Fibroblast of pulmonary artery (primary cell): ENCODE data around the gene ZPBP.

Source experiments
- DNase-seq: peaks from one replicate; pipeline ENCODE4 v3.0.0-alpha.2; 2010; ENCODE audit warnings: low read depth
- H3K4me3 ChIP-seq: replicated peaks from 2 replicates; pipeline ENCODE4 v1.5.1; 2011; ENCODE audit warnings: low read depth, mild to moderate bottlenecking, control low read depth, low read length, moderate library complexity
- TF ChIP-seq, protein P1 (sequence below): IDR thresholded peaks from 2 replicates; pipeline ENCODE4 v1.5.1; 2011; ENCODE audit warnings: mild to moderate bottlenecking, control low read depth, low read length, inconsistent platforms; ENCODE audit errors: missing control alignments

Gene ZPBP

DNA sequence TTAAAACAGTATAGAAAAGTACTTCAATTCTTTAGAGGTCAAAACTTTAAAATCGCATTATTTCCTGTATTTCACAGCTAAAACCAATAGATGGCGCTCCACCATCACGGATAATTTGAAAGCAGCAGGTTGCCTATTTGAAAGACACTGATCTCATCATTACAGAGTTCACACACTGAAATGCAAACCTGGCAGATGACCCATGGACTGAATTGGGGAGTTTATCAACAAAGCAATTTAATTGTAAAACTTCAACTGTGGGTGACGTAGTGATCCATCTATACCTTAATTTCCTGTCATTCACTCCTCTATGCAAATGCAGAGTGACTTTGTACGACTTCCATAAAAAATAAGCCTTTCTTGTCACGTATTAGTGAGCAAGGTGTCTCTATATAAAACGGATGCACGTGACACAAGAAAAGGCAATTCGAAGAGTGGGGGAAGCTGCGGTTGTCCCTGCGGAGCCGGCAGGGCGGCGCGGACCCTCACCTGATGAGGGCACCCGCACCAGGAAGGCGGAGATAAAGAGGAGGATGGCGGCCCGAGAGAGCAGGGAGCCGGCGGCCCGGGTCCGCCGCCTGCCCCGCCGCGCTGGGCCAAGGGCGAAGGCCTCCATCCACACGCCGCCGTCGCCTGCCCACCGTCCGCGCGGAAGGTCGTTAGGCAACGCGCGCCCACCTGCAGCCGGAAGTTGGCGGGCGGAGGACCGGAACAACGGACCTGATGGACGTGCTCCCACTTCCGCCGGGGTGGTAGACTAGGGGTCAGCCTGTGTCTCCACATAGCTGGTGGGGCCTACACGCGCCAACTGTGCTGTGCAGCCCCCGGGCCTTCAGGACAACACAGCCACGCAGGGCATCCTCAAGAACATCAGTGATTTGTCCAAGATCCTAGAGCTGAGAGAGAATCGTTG, at the start of gene ZPBP:
Gene ZPBP (minus strand): TSS at position 668 of the 913 bp plus-strand sequence. CDS start 52 bp downstream, at position 616.
- H3K4me3 ChIP-seq = no peak within 1 kb of the TSS
- TF ChIP-seq, protein P1, sequence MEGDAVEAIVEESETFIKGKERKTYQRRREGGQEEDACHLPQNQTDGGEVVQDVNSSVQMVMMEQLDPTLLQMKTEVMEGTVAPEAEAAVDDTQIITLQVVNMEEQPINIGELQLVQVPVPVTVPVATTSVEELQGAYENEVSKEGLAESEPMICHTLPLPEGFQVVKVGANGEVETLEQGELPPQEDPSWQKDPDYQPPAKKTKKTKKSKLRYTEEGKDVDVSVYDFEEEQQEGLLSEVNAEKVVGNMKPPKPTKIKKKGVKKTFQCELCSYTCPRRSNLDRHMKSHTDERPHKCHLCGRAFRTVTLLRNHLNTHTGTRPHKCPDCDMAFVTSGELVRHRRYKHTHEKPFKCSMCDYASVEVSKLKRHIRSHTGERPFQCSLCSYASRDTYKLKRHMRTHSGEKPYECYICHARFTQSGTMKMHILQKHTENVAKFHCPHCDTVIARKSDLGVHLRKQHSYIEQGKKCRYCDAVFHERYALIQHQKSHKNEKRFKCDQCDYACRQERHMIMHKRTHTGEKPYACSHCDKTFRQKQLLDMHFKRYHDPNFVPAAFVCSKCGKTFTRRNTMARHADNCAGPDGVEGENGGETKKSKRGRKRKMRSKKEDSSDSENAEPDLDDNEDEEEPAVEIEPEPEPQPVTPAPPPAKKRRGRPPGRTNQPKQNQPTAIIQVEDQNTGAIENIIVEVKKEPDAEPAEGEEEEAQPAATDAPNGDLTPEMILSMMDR = peak; percentile 60
- peak; percentile 43 for DNase-seq

DNA sequence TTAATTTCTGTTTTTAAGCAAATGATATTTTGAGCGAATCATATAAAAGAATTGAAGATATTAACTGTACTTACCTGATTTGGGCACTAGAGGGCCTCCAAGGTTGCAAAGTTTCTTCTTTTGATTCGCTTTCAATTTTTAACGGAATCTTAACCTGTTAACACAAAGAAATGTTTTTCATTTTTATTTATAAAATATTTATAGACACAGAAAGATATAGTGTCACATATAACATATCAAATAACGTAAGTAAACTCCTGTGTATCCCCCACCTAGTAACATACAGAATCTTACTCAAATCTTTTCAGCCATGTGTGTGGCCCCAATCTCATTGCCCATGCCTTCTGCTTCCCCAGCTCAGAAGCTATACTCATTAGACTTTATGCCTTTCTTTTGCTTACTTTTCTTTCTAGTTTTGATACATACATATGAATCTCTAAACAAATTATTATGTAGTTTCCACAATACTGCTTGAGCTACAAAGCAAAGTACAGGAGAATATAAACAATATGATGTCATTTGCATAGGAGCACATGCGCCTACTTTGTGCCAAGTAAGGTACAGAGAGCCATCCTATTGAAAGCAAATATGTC, 49.5 kb upstream of the ZPBP start:
- DNase-seq = peak; percentile 59

GRCh38 chr7:50141854-50142253, 48.8 kb upstream of the ZPBP start:
- DNase-seq = no peak
- TF ChIP-seq, protein P1 = no peak
- no peak overlapping the region for H3K4me3 ChIP-seq

More for the DNA sequence above, 49.5 kb upstream of the ZPBP start:
- TF ChIP-seq, protein P1 = peak; percentile 72
- no peak overlapping the region for H3K4me3 ChIP-seq

DNA sequence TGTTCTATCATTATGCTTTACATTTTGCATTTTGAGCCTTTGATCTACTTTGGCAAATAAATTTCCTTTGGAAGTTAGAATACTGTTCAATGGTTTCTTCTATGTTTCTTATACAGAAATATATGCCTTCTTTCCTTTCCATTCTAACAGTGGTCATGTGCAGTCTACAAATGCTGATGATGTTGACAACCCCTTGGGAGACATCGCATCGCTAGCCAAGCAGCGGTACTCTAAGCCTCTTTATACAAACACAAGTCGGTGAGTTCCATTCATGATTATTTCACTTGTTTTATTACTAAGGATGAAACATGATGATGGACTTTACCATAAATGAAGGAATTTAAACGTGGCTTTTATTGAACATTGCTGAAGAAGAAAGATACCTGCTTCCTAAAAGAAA, 48.1 kb upstream of the ZPBP start:
- TF ChIP-seq, protein P1 = no peak
- DNase-seq = no peak
- H3K4me3 ChIP-seq = no peak overlapping the region

- H3K4me3 ChIP-seq = no peak overlapping the region
- TF ChIP-seq, protein P1 = no peak
- no peak for DNase-seq
Observed at GRCh38 chr7:50140688-50141087, 47.6 kb upstream of the ZPBP start.

DNA sequence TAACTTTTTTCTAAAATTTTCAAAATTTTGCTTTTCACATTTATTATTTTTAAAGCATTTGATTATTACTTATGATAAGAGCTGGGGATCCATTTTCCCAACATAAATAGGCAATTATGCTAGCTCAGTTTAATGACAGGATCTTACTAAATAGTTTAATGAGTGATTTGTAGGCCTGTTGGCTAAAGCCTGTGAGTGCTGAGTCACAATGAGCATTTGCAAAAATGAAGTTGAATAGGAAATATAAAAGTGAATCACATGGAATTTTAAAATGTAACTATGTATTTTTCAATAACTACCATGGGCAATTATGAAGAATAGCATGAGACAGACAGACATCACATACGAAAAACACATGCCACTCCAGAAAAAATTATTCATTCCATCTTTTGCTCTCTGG, 45.1 kb upstream of the ZPBP start:
- TF ChIP-seq, protein P1 = no peak
- DNase-seq = no peak
- H3K4me3 ChIP-seq = no peak overlapping the region
